NCI-H510A treated with DMSO at 0.1 percent for 48 hours (cell line): ENCODE results near the gene GRAP2.
"Not testable (repeated sequence)": the region's sequence is repeated elsewhere in the genome, so short reads cannot be mapped to it uniquely, and the experiment has no call there.

Experiments
- DNase-seq: peaks from one replicate; lab custom pipeline; 2025; lab: John Stamatoyannopoulos, UW

GRAP2 gene

GRCh38 chr22:39967103-39967829 is 66.4 kb downstream of the GRAP2 start:
- DNase-seq = no peak

GRCh38 chr22:39967996-39968972 is 67.4 kb downstream of the GRAP2 start:
- no peak for DNase-seq

GRCh38 chr22:39970742-39971141 is 69.9 kb downstream of the GRAP2 start:
- no peak for DNase-seq

DNA sequence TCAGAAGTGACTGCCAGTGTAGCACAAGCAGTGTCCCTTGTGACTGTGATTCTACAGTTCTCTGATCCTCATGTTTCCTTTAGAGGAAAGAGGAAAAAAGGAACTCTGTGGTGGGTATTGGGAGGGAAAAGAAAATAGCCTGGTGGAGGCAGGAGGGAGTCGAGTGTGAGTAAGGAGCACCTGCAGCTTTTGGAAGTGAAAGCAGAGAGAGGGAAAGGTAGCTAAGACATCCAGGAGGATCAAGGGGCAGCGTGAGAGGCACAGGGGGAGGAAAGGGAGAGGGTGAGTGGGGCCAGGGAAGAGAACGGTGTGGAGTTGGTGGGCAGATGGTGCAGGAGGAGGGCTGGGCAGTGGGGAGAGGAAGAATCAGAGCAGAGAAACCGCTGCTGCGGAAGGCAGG is 71.8 kb downstream of the GRAP2 start:
- DNase-seq = no peak

DNA sequence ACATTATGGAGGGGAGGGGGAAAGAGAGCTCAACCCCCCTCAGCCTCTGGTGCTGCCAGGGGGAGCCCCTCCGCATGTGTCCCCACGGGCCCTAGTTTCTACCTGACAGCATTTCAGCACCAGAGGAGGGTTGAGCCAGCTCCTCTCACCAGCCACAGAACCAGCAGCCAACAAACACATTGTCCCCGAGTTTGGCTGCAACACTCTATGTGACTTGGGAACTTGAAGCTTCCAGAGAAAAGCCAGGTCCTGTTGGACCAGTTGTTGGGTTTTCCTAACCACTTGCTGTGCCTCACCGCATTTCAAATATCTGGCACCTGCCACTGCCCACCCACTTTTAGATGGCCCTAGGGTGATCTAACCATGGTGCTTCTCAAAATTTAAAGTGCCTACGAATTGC is 72.8 kb downstream of the GRAP2 start:
- no peak for DNase-seq

- DNase-seq = no peak
These were observed 73.2 kb downstream of the GRAP2 start for GRCh38 chr22:39974065-39974464.

- DNase-seq = no peak
These were observed 78.2 kb downstream of the GRAP2 start for GRCh38 chr22:39979048-39979447.

DNA sequence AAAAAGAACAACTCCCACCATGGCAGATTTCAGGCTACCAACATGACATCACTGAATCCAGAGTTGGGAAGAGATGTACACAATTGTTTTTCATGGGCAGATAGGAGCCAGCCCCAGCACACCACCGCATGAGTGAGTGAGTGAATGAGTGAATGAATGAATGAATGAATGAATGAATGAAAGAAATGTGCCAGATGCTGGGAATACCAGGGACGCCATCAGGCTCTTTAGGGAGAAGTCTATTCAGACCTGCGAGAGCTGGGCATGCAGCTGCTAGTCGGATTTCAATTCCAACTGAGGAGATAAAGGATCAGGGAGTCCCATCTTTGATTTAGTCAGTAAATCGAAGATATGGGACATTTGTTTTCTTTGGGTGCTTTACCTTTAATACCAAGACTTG is 78.6 kb downstream of the GRAP2 start:
- DNase-seq = no peak

GRCh38 chr22:39980596-39980995 is 79.7 kb downstream of the GRAP2 start:
- DNase-seq = no peak

DNA sequence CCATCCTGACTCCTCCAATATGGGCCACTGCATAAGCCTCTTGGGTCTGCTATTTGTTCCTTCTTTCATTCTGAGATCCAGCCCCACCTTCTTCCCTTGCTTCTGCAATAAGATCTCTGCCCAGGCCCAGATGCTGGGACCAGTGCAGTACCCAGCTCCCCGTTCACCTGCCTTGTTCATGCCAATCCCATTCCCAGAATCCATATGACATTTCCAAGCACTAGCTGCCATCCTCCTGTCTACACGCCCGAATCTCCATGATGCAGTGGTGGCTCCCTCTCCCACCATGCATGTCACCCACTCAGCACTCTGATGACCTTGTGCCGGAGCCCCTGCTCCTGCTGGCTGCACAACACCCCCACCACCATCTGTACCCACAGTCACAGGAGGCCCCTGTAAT is 82.5 kb downstream of the GRAP2 start:
- no peak for DNase-seq

DNA sequence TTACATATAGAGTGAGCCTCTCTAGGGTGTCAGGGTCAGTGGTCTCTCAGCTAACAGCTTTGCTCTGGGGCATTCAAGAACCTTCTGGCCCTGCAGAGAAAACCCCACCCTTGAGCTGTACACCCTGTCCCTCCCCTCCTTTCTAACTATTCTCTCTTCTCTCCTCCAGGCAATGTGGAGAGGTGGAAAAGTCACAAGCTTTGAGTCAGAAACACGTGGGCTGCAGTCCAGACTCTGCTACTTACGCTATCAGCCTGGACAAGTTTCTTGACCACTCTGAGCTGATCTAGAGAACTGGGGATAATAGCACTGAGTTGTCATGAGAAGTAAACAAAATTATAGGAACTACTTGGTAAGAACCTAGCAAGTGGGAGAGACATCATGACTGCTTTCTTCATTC is 83.1 kb downstream of the GRAP2 start:
- DNase-seq = no peak

- DNase-seq = no peak
These were observed 83.9 kb downstream of the GRAP2 start for GRCh38 chr22:39984746-39985145.

DNA sequence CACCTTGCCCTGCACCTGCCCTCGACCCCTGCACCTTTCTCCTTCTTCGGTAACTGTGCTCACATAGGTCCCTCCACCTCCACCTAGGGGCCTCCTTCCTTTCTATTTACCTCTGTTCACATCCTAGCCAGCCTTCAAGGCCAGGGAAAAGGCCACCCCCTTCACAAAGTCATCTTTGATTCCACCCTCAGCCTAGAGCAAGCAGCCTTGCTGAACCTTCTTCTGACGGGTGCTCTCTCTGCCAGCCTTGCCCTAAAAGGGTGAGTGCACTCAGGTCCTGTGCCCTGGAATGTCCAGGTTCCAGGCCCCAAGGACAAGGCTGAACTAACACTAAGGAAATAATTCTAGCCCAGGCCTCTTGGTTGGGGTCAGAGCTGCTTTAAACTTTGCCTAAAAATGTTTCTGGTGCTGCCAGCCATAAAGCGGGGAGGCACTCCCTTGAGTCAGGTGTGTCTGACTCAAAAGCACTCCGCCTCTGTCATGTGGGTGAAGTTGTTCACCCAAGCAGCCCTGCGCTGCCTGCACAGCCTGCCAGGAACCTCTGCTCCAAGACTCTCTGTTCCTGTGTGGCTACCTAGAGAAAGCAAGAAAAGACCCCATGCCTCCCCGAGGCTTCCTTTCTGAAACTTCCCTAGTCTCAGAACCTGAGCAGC is 84.6 kb downstream of the GRAP2 start:
- no peak for DNase-seq

- no peak for DNase-seq
These were observed 87.7 kb downstream of the GRAP2 start for GRCh38 chr22:39988386-39989114.

DNA sequence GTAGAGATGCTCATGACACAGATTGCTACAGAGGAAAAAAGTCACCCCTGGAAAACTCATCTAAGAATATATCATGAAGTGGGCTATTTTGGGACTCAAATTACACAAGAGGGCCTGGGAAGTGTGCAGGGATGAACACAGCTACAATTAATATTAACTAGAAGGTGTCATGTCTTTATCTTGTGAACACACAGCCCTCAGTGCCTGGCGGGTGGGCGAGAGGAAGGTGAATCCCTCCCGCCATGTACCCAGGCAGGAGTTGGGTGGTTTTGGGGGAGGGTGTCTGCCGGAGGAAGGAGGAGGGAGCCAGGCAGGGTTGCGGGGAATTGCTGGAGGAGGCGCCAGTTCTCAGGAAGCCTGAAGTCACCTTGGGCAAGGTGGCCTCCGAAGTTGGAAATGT is 88.7 kb downstream of the GRAP2 start:
- no peak for DNase-seq

DNA sequence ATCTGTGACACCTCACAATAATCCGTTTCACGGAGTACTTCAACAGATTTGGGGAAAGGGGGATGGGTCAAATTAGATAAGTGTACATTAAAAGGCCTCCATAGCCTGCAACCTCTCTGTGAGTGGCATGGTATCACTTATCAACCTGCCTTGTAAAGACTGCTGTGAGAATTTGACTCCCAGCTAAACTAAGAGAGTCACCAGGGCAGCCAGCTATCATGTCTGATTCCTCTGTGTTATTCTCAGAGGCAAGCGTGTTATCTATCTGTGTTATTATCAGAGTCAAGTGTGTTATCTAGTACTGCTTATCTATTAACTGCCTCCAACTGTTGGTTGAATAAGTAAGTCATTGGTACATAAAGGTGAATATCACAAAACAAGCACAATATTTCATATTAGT is 89.8 kb downstream of the GRAP2 start:
- DNase-seq = no peak

DNA sequence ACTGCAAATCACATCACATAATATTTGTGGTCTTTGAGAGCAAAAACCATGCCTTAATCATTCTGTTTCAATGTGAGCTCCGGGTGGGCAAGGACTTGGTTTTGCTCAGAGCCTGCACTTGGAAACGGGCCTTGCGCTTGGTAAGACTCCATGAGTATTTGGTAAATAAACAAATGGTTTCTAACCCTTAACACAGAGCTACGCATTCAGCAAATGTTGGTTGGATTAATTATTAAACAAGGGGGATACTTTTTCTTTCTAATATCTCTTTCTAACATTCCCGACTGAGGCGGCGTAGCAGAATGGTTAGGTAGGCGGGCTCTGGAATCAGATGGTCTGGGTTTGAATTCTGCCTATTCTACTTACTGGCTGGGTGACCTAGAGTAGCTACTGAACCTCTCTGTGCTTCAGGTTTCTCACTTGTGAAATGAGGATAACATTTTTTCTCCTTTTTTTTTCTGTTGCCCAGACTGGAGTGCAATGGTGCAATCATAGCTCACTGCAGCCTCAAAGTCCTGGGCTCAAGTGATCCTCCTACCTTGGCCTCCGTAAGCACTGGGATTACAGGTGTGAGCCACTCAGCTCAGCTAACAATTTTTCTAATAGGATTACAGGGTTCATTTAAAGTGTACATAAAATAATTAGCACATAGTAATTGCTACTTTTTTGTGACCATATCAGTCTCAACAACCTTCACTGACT is 90.4 kb downstream of the GRAP2 start:
- DNase-seq = no peak

- no peak for DNase-seq
These were observed 91.4 kb downstream of the GRAP2 start for GRCh38 chr22:39992088-39992826.

DNA sequence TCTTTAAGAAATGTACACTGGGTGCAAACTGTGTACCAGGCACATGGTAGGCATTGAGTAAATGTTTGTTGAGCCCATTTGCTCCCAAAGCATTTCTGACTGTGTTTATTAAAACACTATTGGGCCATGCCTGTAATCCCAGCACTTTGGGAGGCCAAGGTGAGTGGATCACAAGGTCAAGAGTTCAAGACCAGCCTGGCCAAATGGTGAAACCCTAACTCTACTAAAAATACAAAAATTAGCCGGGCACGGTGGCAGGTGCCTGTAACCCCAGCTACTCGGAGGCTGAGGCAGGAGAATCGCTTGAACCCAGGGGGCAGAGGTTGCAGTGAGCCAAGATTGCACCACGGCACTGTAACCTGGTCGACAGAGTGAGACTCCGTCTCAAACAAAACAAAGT is 92.0 kb downstream of the GRAP2 start:
- DNase-seq = not testable (repeated sequence)

DNA sequence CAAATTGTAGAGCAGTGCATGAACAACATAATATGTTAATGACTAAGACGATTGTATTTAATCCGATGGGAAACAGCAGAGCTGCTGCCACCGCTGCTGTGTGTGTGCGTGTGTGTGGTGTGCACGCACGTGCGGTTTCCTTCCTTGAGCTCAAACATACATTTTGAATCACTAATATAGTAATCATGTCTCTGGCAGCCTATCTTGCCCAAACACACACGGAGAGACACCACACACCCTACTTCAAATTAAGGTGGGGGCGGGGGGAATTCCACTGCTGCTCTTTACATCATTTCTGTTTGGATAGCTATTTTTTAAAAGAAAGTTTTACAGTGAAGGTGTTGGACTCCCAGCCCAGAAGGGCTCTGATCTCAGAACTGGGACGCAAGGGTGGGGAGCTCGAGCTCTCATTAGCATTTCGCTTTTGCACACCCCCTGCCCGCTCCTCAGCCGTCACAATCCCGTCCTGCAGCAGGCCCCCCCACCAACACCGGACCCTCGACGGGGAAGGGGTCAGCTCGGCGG is 93.2 kb downstream of the GRAP2 start:
- DNase-seq = no peak
